ENCODE data around the gene CPO.

Gene CPO

DNA sequence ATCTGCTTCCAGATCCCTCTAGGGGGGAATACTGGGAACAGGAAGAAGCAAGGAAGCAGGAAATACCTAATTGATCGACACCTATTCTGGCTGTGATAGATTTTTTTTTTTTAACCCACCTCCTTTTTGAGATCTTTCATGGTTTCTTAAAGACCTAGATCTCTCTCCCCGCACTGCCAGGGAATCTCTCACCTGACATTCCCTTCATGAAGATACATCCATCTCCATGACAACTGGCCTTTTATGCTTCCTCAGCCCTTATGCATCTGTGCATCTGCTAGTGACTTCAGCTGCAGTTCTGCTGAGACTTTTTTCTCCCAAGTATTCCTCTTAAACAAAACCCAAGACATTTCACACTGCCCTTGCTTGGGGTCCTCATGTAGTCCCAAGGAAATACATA is 21.1 kb upstream of the CPO start:
- Histone ChIP-seq H3F3A (ENCODE audit: control insufficient read depth, insufficient read depth) (no peaks in the 10 kb centered on the region), H3K27ac (ENCODE audit: low read depth, low read length) (no peak overlapping the region)

DNA sequence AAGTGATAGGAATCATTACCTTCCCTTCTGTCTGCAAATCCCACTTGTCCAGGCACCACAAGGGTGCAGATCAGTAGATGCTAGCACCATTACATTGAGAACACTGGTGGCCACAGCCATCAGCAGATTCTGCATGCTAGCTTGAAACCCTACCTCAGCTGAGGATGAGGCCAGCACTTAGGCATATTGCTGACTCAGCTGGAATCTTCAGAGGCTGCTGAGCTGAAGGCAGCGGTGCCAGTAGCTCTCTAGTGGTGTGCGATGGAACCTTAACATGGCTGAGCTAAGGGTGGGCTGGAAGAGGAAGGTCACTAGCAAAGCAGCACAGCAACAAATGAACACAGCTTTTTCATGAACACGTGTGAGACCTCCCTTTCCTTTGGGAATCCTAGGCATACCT is 19.0 kb upstream of the CPO start:
- H3K36me3 ChIP-seq (ENCODE audit: control insufficient read depth, low read length) = no peaks in the 10 kb centered on the region
- H3K9me2 ChIP-seq (replicated peaks; ENCODE audit: control insufficient read depth, low read length) = no peaks in the 10 kb centered on the region
- H3K27me3 ChIP-seq (ENCODE audit: control insufficient read depth, low read length) = no peaks in the 10 kb centered on the region
- H3K79me2 ChIP-seq (ENCODE audit: control insufficient read depth, low read length) = no peaks in the 10 kb centered on the region
- no peak overlapping the region for H3K27ac ChIP-seq (ENCODE audit: low read depth, low read length)
- no peak overlapping the region for H3K4me2 ChIP-seq (ENCODE audit: low read length)
- H3K4me3 ChIP-seq (ENCODE audit: low read length) = no peak overlapping the region
- no peaks in the 10 kb centered on the region for H3K9me3 ChIP-seq (ENCODE audit: control insufficient read depth, insufficient read depth, low read length)
- no peaks in the 10 kb centered on the region for H3F3A ChIP-seq (ENCODE audit: control insufficient read depth, insufficient read depth)
- no peaks in the 10 kb centered on the region for H4K20me1 ChIP-seq (ENCODE audit: control insufficient read depth, insufficient read depth, low read depth, low read length)
- TF ChIP-seq, protein P1, sequence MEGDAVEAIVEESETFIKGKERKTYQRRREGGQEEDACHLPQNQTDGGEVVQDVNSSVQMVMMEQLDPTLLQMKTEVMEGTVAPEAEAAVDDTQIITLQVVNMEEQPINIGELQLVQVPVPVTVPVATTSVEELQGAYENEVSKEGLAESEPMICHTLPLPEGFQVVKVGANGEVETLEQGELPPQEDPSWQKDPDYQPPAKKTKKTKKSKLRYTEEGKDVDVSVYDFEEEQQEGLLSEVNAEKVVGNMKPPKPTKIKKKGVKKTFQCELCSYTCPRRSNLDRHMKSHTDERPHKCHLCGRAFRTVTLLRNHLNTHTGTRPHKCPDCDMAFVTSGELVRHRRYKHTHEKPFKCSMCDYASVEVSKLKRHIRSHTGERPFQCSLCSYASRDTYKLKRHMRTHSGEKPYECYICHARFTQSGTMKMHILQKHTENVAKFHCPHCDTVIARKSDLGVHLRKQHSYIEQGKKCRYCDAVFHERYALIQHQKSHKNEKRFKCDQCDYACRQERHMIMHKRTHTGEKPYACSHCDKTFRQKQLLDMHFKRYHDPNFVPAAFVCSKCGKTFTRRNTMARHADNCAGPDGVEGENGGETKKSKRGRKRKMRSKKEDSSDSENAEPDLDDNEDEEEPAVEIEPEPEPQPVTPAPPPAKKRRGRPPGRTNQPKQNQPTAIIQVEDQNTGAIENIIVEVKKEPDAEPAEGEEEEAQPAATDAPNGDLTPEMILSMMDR (IDR thresholded peaks at IDR 0.05; ENCODE audit: low read depth, low read length, poor library complexity, severe bottlenecking) = no peak
- TF ChIP-seq EZH2phosphoT487 (IDR thresholded peaks at IDR 0.05; ENCODE audit: borderline replicate concordance, low read length) = no peak
- H3K4me1 ChIP-seq (ENCODE audit: control insufficient read depth, low read length) = no peaks in the 10 kb centered on the region

More for the DNA sequence above, 21.1 kb upstream of the CPO start:
- Histone ChIP-seq H3K36me3 (ENCODE audit: control insufficient read depth, low read length) (no peaks in the 10 kb centered on the region), H4K20me1 (ENCODE audit: control insufficient read depth, insufficient read depth, low read depth, low read length) (no peaks in the 10 kb centered on the region), H3K27me3 (ENCODE audit: control insufficient read depth, low read length) (no peaks in the 10 kb centered on the region), H3K79me2 (ENCODE audit: control insufficient read depth, low read length) (no peaks in the 10 kb centered on the region), H3K4me2 (ENCODE audit: low read length) (no peak overlapping the region), H3K4me3 (ENCODE audit: low read length) (no peak overlapping the region), H3K4me1 (ENCODE audit: control insufficient read depth, low read length) (no peaks in the 10 kb centered on the region), H3K9me3 (ENCODE audit: control insufficient read depth, insufficient read depth, low read length) (no peaks in the 10 kb centered on the region), H3K9me2 (replicated peaks; ENCODE audit: control insufficient read depth, low read length) (no peaks in the 10 kb centered on the region)
- no peak for TF ChIP-seq EZH2phosphoT487 (IDR thresholded peaks at IDR 0.05; ENCODE audit: borderline replicate concordance, low read length)
- TF ChIP-seq, protein P1 (IDR thresholded peaks at IDR 0.05; ENCODE audit: low read depth, low read length, poor library complexity, severe bottlenecking) = no peak

DNA sequence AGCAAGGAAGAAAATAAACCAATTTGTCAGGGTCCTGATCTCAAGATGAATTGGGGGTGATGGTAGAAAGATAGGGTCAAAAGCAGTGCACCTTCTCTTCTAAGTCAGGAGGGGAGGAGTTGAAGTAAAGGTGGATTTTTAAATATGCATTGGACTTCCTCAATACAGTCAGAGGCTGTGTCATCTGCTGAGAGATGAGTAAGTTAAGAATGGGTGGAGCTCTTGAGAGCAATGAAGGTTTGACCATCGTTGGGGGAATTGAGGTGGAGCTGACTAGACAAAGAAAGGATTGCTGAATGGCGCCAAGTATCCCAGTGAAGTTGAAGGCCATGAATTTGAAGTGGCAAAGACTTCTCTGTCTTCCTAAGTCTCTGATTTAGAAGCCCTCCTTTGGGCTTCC is 18.4 kb upstream of the CPO start:
- TF ChIP-seq, protein P1 (IDR thresholded peaks at IDR 0.05; ENCODE audit: low read depth, low read length, poor library complexity, severe bottlenecking) = no peak
- TF ChIP-seq EZH2phosphoT487 (IDR thresholded peaks at IDR 0.05; ENCODE audit: borderline replicate concordance, low read length) = no peak
- Histone ChIP-seq H3K36me3 (ENCODE audit: control insufficient read depth, low read length) (no peaks in the 10 kb centered on the region), H3K4me2 (ENCODE audit: low read length) (no peak overlapping the region), H3K4me1 (ENCODE audit: control insufficient read depth, low read length) (no peaks in the 10 kb centered on the region), H3K27ac (ENCODE audit: low read depth, low read length) (no peak overlapping the region), H3K79me2 (ENCODE audit: control insufficient read depth, low read length) (no peaks in the 10 kb centered on the region), H4K20me1 (ENCODE audit: control insufficient read depth, insufficient read depth, low read depth, low read length) (no peaks in the 10 kb centered on the region), H3K27me3 (ENCODE audit: control insufficient read depth, low read length) (no peaks in the 10 kb centered on the region), H3K4me3 (ENCODE audit: low read length) (no peak overlapping the region), H3F3A (ENCODE audit: control insufficient read depth, insufficient read depth) (no peaks in the 10 kb centered on the region), H3K9me2 (replicated peaks; ENCODE audit: control insufficient read depth, low read length) (no peaks in the 10 kb centered on the region), H3K9me3 (ENCODE audit: control insufficient read depth, insufficient read depth, low read length) (no peaks in the 10 kb centered on the region)

DNA sequence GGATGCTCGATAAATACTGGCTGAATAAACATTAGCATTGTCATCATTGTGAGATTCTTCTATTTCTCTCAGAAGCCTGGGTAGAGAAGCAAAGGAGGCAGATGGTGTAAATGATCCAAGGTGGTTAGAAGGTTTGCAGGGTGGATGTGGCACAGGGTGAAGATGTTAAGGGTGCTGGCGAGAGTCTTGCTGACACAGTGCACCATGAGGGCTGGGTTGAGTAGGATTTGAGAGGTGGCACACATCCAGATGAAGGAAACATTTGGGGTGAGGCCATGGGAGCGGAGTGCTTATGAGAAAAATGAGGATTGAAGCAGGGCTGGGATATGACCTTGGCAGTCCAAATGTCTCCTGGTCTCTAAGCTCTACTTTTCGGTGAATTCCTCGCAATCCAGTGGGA is 17.8 kb upstream of the CPO start:
- Histone ChIP-seq H3K4me3 (ENCODE audit: low read length) (no peak overlapping the region), H3K4me2 (ENCODE audit: low read length) (no peak overlapping the region)
- TF ChIP-seq, protein P1 (IDR thresholded peaks at IDR 0.05; ENCODE audit: low read depth, low read length, poor library complexity, severe bottlenecking) = no peak
- no peak for TF ChIP-seq EZH2phosphoT487 (IDR thresholded peaks at IDR 0.05; ENCODE audit: borderline replicate concordance, low read length)

More for the DNA sequence above, 17.8 kb upstream of the CPO start:
- Histone ChIP-seq H4K20me1 (ENCODE audit: control insufficient read depth, insufficient read depth, low read depth, low read length) (no peaks in the 10 kb centered on the region), H3K79me2 (ENCODE audit: control insufficient read depth, low read length) (no peaks in the 10 kb centered on the region), H3K9me3 (ENCODE audit: control insufficient read depth, insufficient read depth, low read length) (no peaks in the 10 kb centered on the region), H3F3A (ENCODE audit: control insufficient read depth, insufficient read depth) (no peaks in the 10 kb centered on the region), H3K27me3 (ENCODE audit: control insufficient read depth, low read length) (no peaks in the 10 kb centered on the region), H3K9me2 (replicated peaks; ENCODE audit: control insufficient read depth, low read length) (no peaks in the 10 kb centered on the region), H3K4me1 (ENCODE audit: control insufficient read depth, low read length) (no peaks in the 10 kb centered on the region), H3K27ac (ENCODE audit: low read depth, low read length) (no peak overlapping the region), H3K36me3 (ENCODE audit: control insufficient read depth, low read length) (no peaks in the 10 kb centered on the region)
